K562 (cell line): Measurements from ENCODE around the gene POC5. TPM values are rescaled to one million over a fixed set of nuclear protein-coding genes. Genes with fewer than 3 reads are reported as not detected.

Source experiments
- ERF ChIP-seq: fragments of 450-650 bp; formaldehyde crosslinking; IDR thresholded peaks from 2 replicates; pipeline ENCODE4 v1.4.0; 2020; ENCODE audit warnings: mild to moderate bottlenecking, mixed read lengths
- MAFF ChIP-seq: IDR thresholded peaks from 2 replicates; pipeline ENCODE4 v1.6.1; 2012; ENCODE audit warnings: low read length, improper control_type of control experiment
- MIER1 ChIP-seq: fragments of 450-650 bp; IDR thresholded peaks from 2 replicates; pipeline ENCODE4 v1.6.1; 2016; ENCODE audit warnings: antibody characterized with exemption, mild to moderate bottlenecking, low read depth
- SAFB2 ChIP-seq: fragments of 200-400 bp; formaldehyde crosslinking; IDR thresholded peaks from 2 replicates; pipeline ENCODE4 v1.6.1; 2018; ENCODE audit warnings: borderline replicate concordance, low read length, low read depth, moderate library complexity; ENCODE audit not compliant: severe bottlenecking
- TCF3 ChIP-seq: sonication (generic); formaldehyde crosslinking; IDR thresholded peaks from 2 replicates; pipeline ENCODE4 v1.4.0; 2020; ENCODE audit warnings: mild to moderate bottlenecking, missing genetic modification reagents
- YY1 ChIP-seq, 3 experiments: IDR thresholded peaks; 2 replicates each; pipeline ENCODE4 v1.6.1; 2011; ENCODE audit warnings: low read length in 2 of 3, mild to moderate bottlenecking in 2 of 3, moderate library complexity in 2 of 3, borderline replicate concordance in 1 of 3, control low read depth in 1 of 3, low read depth in 1 of 3; ENCODE audit not compliant: insufficient read depth in 3 of 3, insufficient replicate concordance in 2 of 3, control insufficient read depth in 1 of 3, insufficient read length in 1 of 3; ENCODE audit errors: extremely low read depth in 1 of 3
- ZNF133 ChIP-seq: fragments of 250-450 bp; sonication (Bioruptor Pico); IDR thresholded peaks from 2 replicates; pipeline ENCODE4 v1.4.0; 2020; ENCODE audit warnings: mild to moderate bottlenecking
- ZNF175 ChIP-seq: fragments of 200-800 bp; sonication (Bioruptor generic); IDR thresholded peaks from 2 replicates; pipeline ENCODE4 v1.6.1; 2016; ENCODE audit warnings: low read depth, mild to moderate bottlenecking, missing genetic modification characterization, missing compliant biosample characterization
- polyA plus RNA-seq, 8 experiments: library from polyadenylated mRNA; depleted of rRNA in 4 of 8; stranded (reverse) in 5 of 8; unstranded in 3 of 8; fragments of >200 nt; fragmentation: Nextera tagmentation in 2 of 8; fragmentation: Illumina TruSeq in 1 of 8; extraction: Ambion mirVana in 2 of 8; extraction: Trizol in 1 of 8; gene quantifications; 2 replicates each; pipeline versions ENCODE4 v1.2.1 to v1.2.3, GENCODE V29; 2011 to 2014; ENCODE audit warnings: inconsistent platforms in 1 of 8, missing spikeins in 1 of 8
- total RNA-seq, 7 experiments: library from RNA; depleted of rRNA in 6 of 7; stranded (reverse); fragments of >200 nt in 6 of 7; fragmentation: Illumina TruSeq in 2 of 7; extraction: Trizol in 2 of 7; gene quantifications; 2 replicates each; pipeline versions ENCODE4 v1.2.1 to v1.2.3, GENCODE V29; 2011 to 2021; ENCODE audit warnings: low replicate concordance in 1 of 7
- TF ChIP-seq, protein P1 (sequence below), 2 experiments: fragments of 450-650 bp; IDR thresholded peaks; 2 replicates each; pipeline ENCODE4 v1.6.1; 2018; ENCODE audit warnings: mild to moderate bottlenecking in 2 of 2, low read depth in 1 of 2; ENCODE audit not compliant: partially characterized antibody in 2 of 2
- TF ChIP-seq, protein P2 (sequence below): fragments of 450-650 bp; formaldehyde crosslinking; IDR thresholded peaks from 2 replicates; pipeline ENCODE4 v1.4.0; 2020; ENCODE audit warnings: mild to moderate bottlenecking, mixed read lengths

Gene POC5
- total and polyA plus RNA-seq, 9 of the 15 experiments (the other 6 are each of a cell fraction or from before 2014, with no cell fraction given) = 14.5 to 38.2 (median 27.0) TPM

DNA sequence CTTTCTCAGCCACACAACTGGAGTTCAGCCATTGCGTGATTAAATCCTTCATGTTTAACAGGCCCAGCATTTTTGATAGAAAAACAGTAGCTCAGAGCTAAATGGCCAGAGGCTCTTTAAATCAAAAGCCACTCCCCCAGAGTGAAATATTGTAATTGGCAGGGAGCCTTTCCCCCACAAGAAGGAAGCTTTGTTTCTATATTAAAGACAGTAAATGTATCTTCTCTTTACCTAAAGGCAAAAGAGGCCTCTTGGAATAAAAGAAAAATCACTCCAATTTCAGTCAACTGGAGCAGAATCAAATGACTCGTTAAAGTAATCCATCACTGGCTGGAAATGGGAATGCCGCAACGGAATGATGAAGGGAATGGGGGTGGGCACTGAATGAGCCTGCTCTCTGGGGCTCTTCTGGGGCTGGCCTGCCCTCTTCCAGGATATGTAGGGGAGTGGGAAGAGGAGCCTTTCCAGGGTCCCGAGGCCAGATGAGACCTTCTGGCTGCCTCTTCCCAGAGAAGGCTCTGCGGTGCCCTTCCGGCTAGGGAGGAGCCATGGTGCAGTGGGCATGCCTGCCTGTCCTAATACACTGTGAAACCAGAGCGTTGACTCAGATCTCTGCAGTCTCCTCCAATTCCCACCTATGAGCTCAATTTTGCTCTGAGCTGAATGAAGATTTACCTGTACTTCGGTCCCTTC is 60.8 kb downstream of the POC5 start (continued):
- TF ChIP-seq YY1 (IDR thresholded peaks at IDR 0.05; ENCODE audit: borderline replicate concordance in 1 of 3, control insufficient read depth in 1 of 3, extremely low read depth in 1 of 3, insufficient read depth in 3 of 3, insufficient read length in 1 of 3, insufficient replicate concordance in 2 of 3, low read depth in 1 of 3, low read length in 2 of 3) (no peak), MAFF (no peak), MIER1 (no peak), ZNF133 (CRISPR knock-in tag) (no peak), ERF (no peak), SAFB2 (no peak), ZNF175 (no peak), TCF3 (CRISPR knock-in tag) (no peak)
- TF ChIP-seq, protein P1, sequence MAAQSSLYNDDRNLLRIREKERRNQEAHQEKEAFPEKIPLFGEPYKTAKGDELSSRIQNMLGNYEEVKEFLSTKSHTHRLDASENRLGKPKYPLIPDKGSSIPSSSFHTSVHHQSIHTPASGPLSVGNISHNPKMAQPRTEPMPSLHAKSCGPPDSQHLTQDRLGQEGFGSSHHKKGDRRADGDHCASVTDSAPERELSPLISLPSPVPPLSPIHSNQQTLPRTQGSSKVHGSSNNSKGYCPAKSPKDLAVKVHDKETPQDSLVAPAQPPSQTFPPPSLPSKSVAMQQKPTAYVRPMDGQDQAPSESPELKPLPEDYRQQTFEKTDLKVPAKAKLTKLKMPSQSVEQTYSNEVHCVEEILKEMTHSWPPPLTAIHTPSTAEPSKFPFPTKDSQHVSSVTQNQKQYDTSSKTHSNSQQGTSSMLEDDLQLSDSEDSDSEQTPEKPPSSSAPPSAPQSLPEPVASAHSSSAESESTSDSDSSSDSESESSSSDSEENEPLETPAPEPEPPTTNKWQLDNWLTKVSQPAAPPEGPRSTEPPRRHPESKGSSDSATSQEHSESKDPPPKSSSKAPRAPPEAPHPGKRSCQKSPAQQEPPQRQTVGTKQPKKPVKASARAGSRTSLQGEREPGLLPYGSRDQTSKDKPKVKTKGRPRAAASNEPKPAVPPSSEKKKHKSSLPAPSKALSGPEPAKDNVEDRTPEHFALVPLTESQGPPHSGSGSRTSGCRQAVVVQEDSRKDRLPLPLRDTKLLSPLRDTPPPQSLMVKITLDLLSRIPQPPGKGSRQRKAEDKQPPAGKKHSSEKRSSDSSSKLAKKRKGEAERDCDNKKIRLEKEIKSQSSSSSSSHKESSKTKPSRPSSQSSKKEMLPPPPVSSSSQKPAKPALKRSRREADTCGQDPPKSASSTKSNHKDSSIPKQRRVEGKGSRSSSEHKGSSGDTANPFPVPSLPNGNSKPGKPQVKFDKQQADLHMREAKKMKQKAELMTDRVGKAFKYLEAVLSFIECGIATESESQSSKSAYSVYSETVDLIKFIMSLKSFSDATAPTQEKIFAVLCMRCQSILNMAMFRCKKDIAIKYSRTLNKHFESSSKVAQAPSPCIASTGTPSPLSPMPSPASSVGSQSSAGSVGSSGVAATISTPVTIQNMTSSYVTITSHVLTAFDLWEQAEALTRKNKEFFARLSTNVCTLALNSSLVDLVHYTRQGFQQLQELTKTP (IDR thresholded peaks at IDR 0.05; ENCODE audit: low read depth in 1 of 2, partially characterized antibody in 2 of 2) = no peak
- TF ChIP-seq, protein P2, sequence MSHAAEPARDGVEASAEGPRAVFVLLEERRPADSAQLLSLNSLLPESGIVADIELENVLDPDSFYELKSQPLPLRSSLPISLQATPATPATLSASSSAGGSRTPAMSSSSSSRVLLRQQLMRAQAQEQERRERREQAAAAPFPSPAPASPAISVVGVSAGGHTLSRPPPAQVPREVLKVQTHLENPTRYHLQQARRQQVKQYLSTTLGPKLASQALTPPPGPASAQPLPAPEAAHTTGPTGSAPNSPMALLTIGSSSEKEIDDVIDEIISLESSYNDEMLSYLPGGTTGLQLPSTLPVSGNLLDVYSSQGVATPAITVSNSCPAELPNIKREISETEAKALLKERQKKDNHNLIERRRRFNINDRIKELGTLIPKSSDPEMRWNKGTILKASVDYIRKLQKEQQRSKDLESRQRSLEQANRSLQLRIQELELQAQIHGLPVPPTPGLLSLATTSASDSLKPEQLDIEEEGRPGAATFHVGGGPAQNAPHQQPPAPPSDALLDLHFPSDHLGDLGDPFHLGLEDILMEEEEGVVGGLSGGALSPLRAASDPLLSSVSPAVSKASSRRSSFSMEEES (CRISPR knock-in tag) = no peak
